ENCODE measurements around the gene SOX5.

- TF ChIP-seq CTCF (IDR thresholded peaks at IDR 0.05; ENCODE audit: poor library complexity) (no peak), EZH2 (IDR thresholded peaks at IDR 0.05; ENCODE audit: borderline replicate concordance) (no peak), EZH2phosphoT487 (IDR thresholded peaks at IDR 0.05; ENCODE audit: low read depth, severe bottlenecking, unreplicated experiment) (no peak)
These were observed 322.7 kb downstream of the SOX5 start for GRCh38 chr12:23626791-23627190.

Data from hepatocyte (in vitro differentiated cells).